GM12801 (cell line): ENCODE data around the gene CDH16.

ENCODE experiments used
- CTCF ChIP-seq: IDR thresholded peaks from one replicate; pipeline ENCODE4 v1.5.1; 2011; ENCODE audit warnings: control low read depth; ENCODE audit not compliant: insufficient read length; ENCODE audit errors: extremely low read depth

The CDH16 gene

GRCh38 chr16:66915041-66915440, 3.6 kb downstream of the CDH16 start:
- TF ChIP-seq CTCF, result no peak

- no peak for TF ChIP-seq CTCF
Observed at GRCh38 chr16:66914541-66914940, 4.1 kb downstream of the CDH16 start.

GRCh38 chr16:66913711-66914110, 5.0 kb downstream of the CDH16 start:
- no peak for TF ChIP-seq CTCF

- TF ChIP-seq CTCF, result no peak
Observed at GRCh38 chr16:66913081-66913480, 5.6 kb downstream of the CDH16 start.

GRCh38 chr16:66911801-66912200, 6.9 kb downstream of the CDH16 start:
- TF ChIP-seq CTCF, result no peak

GRCh38 chr16:66911112-66911511, 7.6 kb downstream of the CDH16 start:
- TF ChIP-seq CTCF, result no peak

GRCh38 chr16:66910175-66910940, 8.3 kb downstream of the CDH16 start:
- TF ChIP-seq CTCF, result no peak
